Measurements from ENCODE around the gene SERHL2.
"Not testable (repeated sequence)": the region's sequence is repeated elsewhere in the genome, so short reads cannot be mapped to it uniquely, and the experiment has no call there.

Gene SERHL2

GRCh38 chr22:42577623-42578240, 24.0 kb downstream of the SERHL2 start:
- H3K36me3 ChIP-seq (ENCODE audit: control insufficient read depth, insufficient read depth, low read length) = peaks cover 10% of the 10 kb centered on the region

GRCh38 chr22:42580040-42580439, 26.3 kb downstream of the SERHL2 start:
- H3K4me3 ChIP-seq (replicated peaks; ENCODE audit: low read depth, low read length); DNase-seq (ENCODE audit: extremely low read depth, insufficient read length): not testable (repeated sequence)
- H3K36me3 ChIP-seq (ENCODE audit: control insufficient read depth, insufficient read depth, low read length) = peaks cover 19% of the 10 kb centered on the region

More at GRCh38 chr22:42577623-42578240, 24.0 kb downstream of the SERHL2 start:
- Histone ChIP-seq H3K27me3 (replicated peaks; ENCODE audit: control insufficient read depth, insufficient read depth, low read length) (no peaks in the 10 kb centered on the region), H3K4me3 (replicated peaks; ENCODE audit: low read depth, low read length) (no peak overlapping the region)
- no peak for DNase-seq (ENCODE audit: extremely low read depth, insufficient read length)
- no peak for TF ChIP-seq CTCF (IDR thresholded peaks at IDR 0.05; ENCODE audit: insufficient read depth, low read length, poor library complexity, severe bottlenecking)

GRCh38 chr22:42581194-42581761, 27.5 kb downstream of the SERHL2 start:
- DNase-seq (ENCODE audit: extremely low read depth, insufficient read length); H3K27me3 ChIP-seq (replicated peaks; ENCODE audit: control insufficient read depth, insufficient read depth, low read length): not testable (repeated sequence)
- Histone ChIP-seq H3K4me3 (replicated peaks; ENCODE audit: low read depth, low read length) (peak overlapping the region; percentile 84), H3K36me3 (ENCODE audit: control insufficient read depth, insufficient read depth, low read length) (peaks cover 24% of the 10 kb centered on the region)

More at GRCh38 chr22:42580040-42580439, 26.3 kb downstream of the SERHL2 start:
- H3K27me3 ChIP-seq (replicated peaks; ENCODE audit: control insufficient read depth, insufficient read depth, low read length) = not testable (repeated sequence)

DNA sequence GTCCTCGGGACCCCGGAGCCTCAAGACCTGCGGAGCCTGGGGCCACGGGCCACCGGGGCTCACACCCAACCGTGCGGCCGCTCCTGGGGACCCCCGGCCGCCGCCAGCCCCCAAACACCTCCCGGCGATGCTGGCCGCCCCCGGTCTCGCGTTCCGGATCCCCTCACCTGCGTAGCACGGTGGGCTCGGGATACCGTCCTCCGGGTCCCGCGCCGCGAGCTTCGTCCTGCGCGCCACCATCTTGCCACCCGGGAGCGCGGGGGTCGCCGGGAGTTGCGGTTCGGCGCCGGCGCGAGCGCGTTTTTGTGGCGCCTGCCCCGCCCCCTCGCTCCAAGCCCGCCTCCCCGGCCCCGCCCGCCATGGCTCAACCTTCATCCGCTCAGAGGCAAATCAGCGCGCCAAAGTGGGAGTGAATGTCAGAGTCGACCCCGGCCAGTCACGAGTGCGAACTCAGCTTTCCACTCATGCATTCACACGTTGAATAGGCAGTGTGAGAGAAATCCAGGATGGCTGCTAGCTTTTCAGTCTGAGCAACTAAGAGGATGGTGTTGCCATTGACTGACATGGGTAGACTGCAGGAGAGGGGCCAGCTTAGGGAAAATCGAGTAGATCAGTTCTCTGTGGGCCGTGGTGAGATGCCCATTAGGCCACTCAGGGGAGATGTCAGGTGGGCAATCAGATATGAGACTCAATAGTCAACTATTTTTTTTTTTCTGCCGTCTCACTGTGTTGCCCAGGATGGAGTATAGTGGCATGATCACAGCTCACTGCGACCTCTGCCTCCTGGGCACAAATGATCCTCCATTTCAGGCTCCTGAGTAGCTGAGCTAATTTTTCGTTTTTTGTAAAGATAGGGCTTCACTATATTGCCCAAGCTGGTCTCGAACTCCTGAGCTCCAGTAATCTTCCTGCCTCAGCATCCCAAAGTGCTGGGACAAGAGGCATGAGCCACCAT, 28.3 kb downstream of the SERHL2 start:
- Histone ChIP-seq H3K36me3 (ENCODE audit: control insufficient read depth, insufficient read depth, low read length) (peaks cover 25% of the 10 kb centered on the region), H3K4me3 (replicated peaks; ENCODE audit: low read depth, low read length) (peak overlapping the region; percentile 84), H3K27me3 (replicated peaks; ENCODE audit: control insufficient read depth, insufficient read depth, low read length) (no peaks in the 10 kb centered on the region)
- no peak for TF ChIP-seq CTCF (IDR thresholded peaks at IDR 0.05; ENCODE audit: insufficient read depth, low read length, poor library complexity, severe bottlenecking)
- DNase-seq (ENCODE audit: extremely low read depth, insufficient read length) = peak; percentile 83

DNA sequence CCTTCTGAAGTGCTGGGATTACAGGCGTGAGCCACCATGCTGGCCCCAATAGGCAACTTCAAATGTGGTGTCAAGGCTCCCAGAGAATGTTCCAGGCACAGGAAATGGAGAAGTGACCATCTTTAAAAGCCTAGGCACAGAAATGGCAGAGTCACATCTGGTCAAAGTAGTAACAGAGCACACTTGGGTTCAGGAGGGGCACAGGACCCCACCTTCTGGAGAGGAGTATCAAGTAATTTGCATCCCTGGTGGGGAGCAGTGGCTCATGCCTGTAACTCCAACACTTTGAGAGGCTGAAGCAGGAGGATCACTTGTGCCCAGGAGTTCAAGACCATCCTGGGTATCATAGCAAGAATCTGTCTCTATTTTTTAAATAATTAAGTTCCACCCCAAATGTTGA, 29.2 kb downstream of the SERHL2 start:
- TF ChIP-seq CTCF (IDR thresholded peaks at IDR 0.05; ENCODE audit: insufficient read depth, low read length, poor library complexity, severe bottlenecking) = no peak
- Histone ChIP-seq H3K4me3 (replicated peaks; ENCODE audit: low read depth, low read length) (no peak overlapping the region), H3K27me3 (replicated peaks; ENCODE audit: control insufficient read depth, insufficient read depth, low read length) (no peaks in the 10 kb centered on the region), H3K36me3 (ENCODE audit: control insufficient read depth, insufficient read depth, low read length) (peaks cover 31% of the 10 kb centered on the region)
- no peak for DNase-seq (ENCODE audit: extremely low read depth, insufficient read length)

GRCh38 chr22:42584364-42584940, 30.7 kb downstream of the SERHL2 start:
- Histone ChIP-seq H3K36me3 (ENCODE audit: control insufficient read depth, insufficient read depth, low read length) (peaks cover 27% of the 10 kb centered on the region), H3K27me3 (replicated peaks; ENCODE audit: control insufficient read depth, insufficient read depth, low read length) (no peaks in the 10 kb centered on the region), H3K4me3 (replicated peaks; ENCODE audit: low read depth, low read length) (no peak overlapping the region)
- TF ChIP-seq CTCF (IDR thresholded peaks at IDR 0.05; ENCODE audit: insufficient read depth, low read length, poor library complexity, severe bottlenecking) = no peak
- DNase-seq (ENCODE audit: extremely low read depth, insufficient read length) = no peak
